IMR-90 (cell line): ENCODE results near the gene COL5A3. TPM values are rescaled to one million over a fixed set of nuclear protein-coding genes. Genes with fewer than 3 reads are reported as not detected.

ENCODE experiments used
- ATAC-seq: fragments of 200-7000 bp; cut with Tn5 transposase; 2 replicates; pipeline ENCODE4 v1.9.1; 2020; ENCODE audit warnings: low read depth, mild to moderate bottlenecking, moderate library complexity
- BruUV-seq: library from RNA; stranded (reverse); fragments of 400-500 nt; replicated peaks from 2 replicates; lab custom pipeline; 2021; lab: Mats Ljungman, UMichigan
- CTCF ChIA-PET: fragments of 300-600 bp; formaldehyde crosslinking; extraction: SDS; loops from one replicate; lab custom pipeline; 2021; ENCODE audit warnings: antibody characterized with exemption; lab: Yijun Ruan, JAX
- POLR2A ChIA-PET: fragments of 300-600 bp; sonication (Branson Sonifier 250); formaldehyde crosslinking; loops from one replicate; lab custom pipeline; 2022; ENCODE audit warnings: antibody characterized with exemption; ENCODE audit not compliant: unreplicated experiment; lab: Charles Lee
- DNase-seq: peaks from one replicate; pipeline ENCODE4 v3.0.0; 2013
- H2AFZ ChIP-seq: replicated peaks from 2 replicates; pipeline ENCODE3; 2013; ENCODE audit warnings: low read length, mild to moderate bottlenecking; ENCODE audit not compliant: poor library complexity
- H2AK5ac ChIP-seq: 2 replicates; pipeline ENCODE4 v1.6.1; 2013; ENCODE audit warnings: low read depth, low read length, inconsistent platforms
- H2AK9ac ChIP-seq: replicated peaks from 2 replicates; pipeline ENCODE3; 2013; ENCODE audit warnings: mild to moderate bottlenecking, low read depth, low read length, moderate library complexity; ENCODE audit not compliant: poor library complexity
- H2BK120ac ChIP-seq: 2 replicates; pipeline ENCODE4 v1.6.1; 2013; ENCODE audit warnings: low read depth, low read length, inconsistent platforms
- H2BK15ac ChIP-seq: 3 replicates; pipeline ENCODE4 v1.6.1; 2013; ENCODE audit warnings: low read depth, low read length, inconsistent platforms
- H2BK20ac ChIP-seq: 2 replicates; pipeline ENCODE4 v1.6.1; 2013; ENCODE audit warnings: low read depth, mild to moderate bottlenecking, inconsistent platforms, low read length, moderate library complexity
- H2BK5ac ChIP-seq: 2 replicates; pipeline ENCODE4 v1.6.1; 2013; ENCODE audit warnings: mild to moderate bottlenecking, low read depth, low read length, inconsistent platforms; ENCODE audit not compliant: poor library complexity, severe bottlenecking
- H3K14ac ChIP-seq: replicated peaks from 2 replicates; pipeline ENCODE4 v1.6.1; 2013; ENCODE audit warnings: low read depth, low read length, inconsistent platforms
- H3K18ac ChIP-seq: 2 replicates; pipeline ENCODE4 v1.6.1; 2013; ENCODE audit warnings: low read depth, low read length, control low read depth
- H3K23ac ChIP-seq: 2 replicates; pipeline ENCODE4 v1.6.1; 2013; ENCODE audit warnings: low read depth, low read length, inconsistent platforms
- H3K27ac ChIP-seq: 2 replicates; pipeline ENCODE4 v1.5.1; 2013; ENCODE audit warnings: mild to moderate bottlenecking, control low read depth, low read length; ENCODE audit not compliant: insufficient read depth
- H3K27me3 ChIP-seq: 2 replicates; pipeline ENCODE4 v1.6.1; 2013; ENCODE audit warnings: low read length; ENCODE audit not compliant: control insufficient read depth, insufficient read depth
- H3K36me3 ChIP-seq: 2 replicates; pipeline ENCODE4 v1.6.1; 2013; ENCODE audit warnings: low read length, mixed read lengths; ENCODE audit not compliant: control insufficient read depth, insufficient read depth
- H3K4ac ChIP-seq: 2 replicates; pipeline ENCODE4 v1.6.1; 2013; ENCODE audit warnings: low read depth, low read length, inconsistent platforms
- H3K4me1 ChIP-seq: 2 replicates; pipeline ENCODE4 v1.6.1; 2013; ENCODE audit warnings: low read length, mixed read lengths; ENCODE audit not compliant: control insufficient read depth, insufficient read depth
- H3K4me2 ChIP-seq: 2 replicates; pipeline ENCODE4 v1.6.1; 2013; ENCODE audit warnings: low read depth, mild to moderate bottlenecking, control low read depth, low read length, moderate library complexity
- H3K4me3 ChIP-seq: 2 replicates; pipeline ENCODE4 v1.5.1; 2013; ENCODE audit warnings: low read depth, mild to moderate bottlenecking, control low read depth, low read length, moderate library complexity; ENCODE audit not compliant: insufficient read depth
- H3K56ac ChIP-seq: 2 replicates; pipeline ENCODE4 v1.6.1; 2013; ENCODE audit warnings: low read length, inconsistent platforms; ENCODE audit not compliant: insufficient read depth; ENCODE audit errors: extremely low read depth
- H3K79me1 ChIP-seq, 2 experiments: 2 replicates each; pipeline ENCODE4 v1.6.1; 2013; ENCODE audit warnings: low read length in 2 of 2, inconsistent platforms in 1 of 2, low read depth in 1 of 2
- H3K9ac ChIP-seq: 2 replicates; pipeline ENCODE4 v1.6.1; 2013; ENCODE audit warnings: low read depth, low read length, control low read depth
- H3K9me1 ChIP-seq: 2 replicates; pipeline ENCODE4 v1.6.1; 2013; ENCODE audit warnings: low read length, inconsistent platforms; ENCODE audit not compliant: insufficient read depth
- H3K9me3 ChIP-seq: 2 replicates; pipeline ENCODE4 v1.6.1; 2013; ENCODE audit warnings: low read length; ENCODE audit not compliant: control insufficient read depth, insufficient read depth
- H4K20me1 ChIP-seq: 2 replicates; pipeline ENCODE4 v1.6.1; 2013; ENCODE audit warnings: low read length, inconsistent platforms; ENCODE audit not compliant: insufficient read depth
- H4K5ac ChIP-seq: 2 replicates; pipeline ENCODE4 v1.6.1; 2013; ENCODE audit warnings: mild to moderate bottlenecking, low read depth, low read length, control low read depth
- H4K8ac ChIP-seq, 2 experiments: 2 replicates each; pipeline ENCODE4 v1.6.1; 2013; ENCODE audit warnings: low read depth in 2 of 2, low read length in 2 of 2, control low read depth in 1 of 2, inconsistent platforms in 1 of 2
- H4K91ac ChIP-seq: 2 replicates; pipeline ENCODE4 v1.6.1; 2013; ENCODE audit warnings: low read depth, low read length, inconsistent platforms; ENCODE audit not compliant: insufficient read depth
- BHLHE40 ChIP-seq: fragments of 150-350 bp; IDR thresholded peaks from 2 replicates; pipeline ENCODE4 v1.6.1; 2016; ENCODE audit warnings: mild to moderate bottlenecking, low read depth, low read length
- CEBPB ChIP-seq: IDR thresholded peaks from 2 replicates; pipeline ENCODE4 v1.6.1; 2012; ENCODE audit warnings: low read depth, low read length, improper control_type of control experiment
- FOS ChIP-seq: fragments of 150-350 bp; IDR thresholded peaks from 2 replicates; pipeline ENCODE4 v1.6.1; 2016; ENCODE audit warnings: low read depth, low read length
- MAFK ChIP-seq: IDR thresholded peaks from 2 replicates; pipeline ENCODE4 v1.6.1; 2012; ENCODE audit warnings: low read depth, low read length, improper control_type of control experiment
- MXI1 ChIP-seq: IDR thresholded peaks from 2 replicates; pipeline ENCODE4 v1.6.1; 2012; ENCODE audit warnings: low read depth, mild to moderate bottlenecking, low read length, moderate library complexity, borderline replicate concordance
- POLR2A ChIP-seq: IDR thresholded peaks from 2 replicates; pipeline ENCODE4 v1.6.1; 2012; ENCODE audit warnings: mild to moderate bottlenecking, low read depth, low read length
- RAD21 ChIP-seq: IDR thresholded peaks from 2 replicates; pipeline ENCODE4 v1.6.1; 2012; ENCODE audit warnings: low read length, improper control_type of control experiment
- SMC3 ChIP-seq: fragments of 150-350 bp; IDR thresholded peaks from 2 replicates; pipeline ENCODE4 v1.6.1; 2016; ENCODE audit warnings: low read depth, mild to moderate bottlenecking, antibody characterized with exemption, low read length, moderate library complexity
- WGBS, 2 experiments: methylation state at CpG; one replicate each; pipeline versions ENCODE4 v1.1.5 to v1.1.7; 2013; ENCODE audit warnings: missing lambda C conversion rate in 2 of 2; ENCODE audit not compliant: insufficient read length in 1 of 2; ENCODE audit errors: extremely low coverage in 2 of 2; 5-methylcytosine and 5-hydroxymethylcytosine counted together
- dilution Hi-C: fragments of 300-500 bp; cut with HindIII; formaldehyde crosslinking; loops from one replicate; pipeline ENCODE4 v1.14.3; 2018; ENCODE audit warnings: low sequenced_read_pairs; ENCODE audit not compliant: unreplicated experiment
- in situ Hi-C: fragments of 300-500 bp; cut with MboI; formaldehyde crosslinking; loops from 3 replicates; pipeline ENCODE4 v1.14.3; 2019; ENCODE audit warnings: low sequenced_read_pairs, inconsistent platforms, mixed read lengths
- intact Hi-C: fragments of 100-400 bp; cut with micrococcal nuclease; formaldehyde crosslinking; loops from 2 replicates; pipeline ENCODE4 v1.10.0; 2022
- polyA plus RNA-seq, 3 experiments: library from polyadenylated mRNA; depleted of rRNA; stranded (reverse); fragments of >200 nt; gene quantifications; 2 replicates each; pipeline ENCODE4 v1.2.3, GENCODE V29; 2012; ENCODE audit warnings: low replicate concordance in 1 of 3
- total RNA-seq: library from RNA; depleted of rRNA; stranded (reverse); fragments of >200 nt; gene quantifications from 2 replicates; pipeline ENCODE4 v1.2.3, GENCODE V29; 2012
- TF ChIP-seq, protein P1 (sequence below): fragments of 150-350 bp; IDR thresholded peaks from 2 replicates; pipeline ENCODE4 v1.6.1; 2017; ENCODE audit warnings: mild to moderate bottlenecking, antibody characterized with exemption, low read length, low read depth

COL5A3 gene
- total and polyA plus RNA-seq, 2 of the 4 experiments (the other 2 are of a cell fraction): 0.54 to 1.5 TPM

DNA sequence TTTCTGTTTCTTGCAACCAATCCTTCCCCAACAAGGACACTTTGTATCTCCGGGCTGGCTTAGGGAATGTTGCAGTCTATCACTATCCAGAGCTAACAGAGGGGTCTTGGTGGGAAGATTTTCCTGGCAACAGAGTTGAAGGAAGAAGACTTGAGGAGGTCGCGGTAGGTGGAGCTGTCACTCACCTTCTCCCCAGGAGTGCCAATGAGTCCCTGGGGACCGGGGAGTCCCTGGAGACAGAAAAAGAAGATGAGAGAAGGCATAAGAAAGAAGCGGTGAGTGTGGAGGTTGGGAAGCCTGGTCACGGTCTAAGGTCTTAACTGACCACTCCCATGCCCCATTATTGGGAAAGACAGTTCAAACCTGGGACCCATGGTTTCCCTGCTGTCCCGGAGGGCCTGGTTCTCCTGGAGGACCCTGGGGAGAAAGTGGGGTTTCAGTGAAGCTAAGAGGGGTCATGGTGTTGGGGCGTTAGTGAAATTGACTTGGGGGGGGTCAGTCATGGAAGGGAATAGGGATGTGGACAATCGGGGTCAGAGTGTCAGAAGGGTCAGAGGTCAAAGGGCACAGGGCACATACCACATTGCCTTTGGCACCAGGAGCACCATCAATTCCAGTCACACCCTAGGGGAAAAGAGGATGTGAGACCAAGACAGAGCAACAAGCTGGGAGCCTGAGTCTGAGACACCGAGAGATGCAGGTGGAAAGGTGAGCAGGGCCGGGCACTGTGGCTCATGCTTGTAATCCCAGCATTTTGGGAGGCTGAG, 18.7 kb downstream of the COL5A3 start:
- TF ChIP-seq MXI1 (no peak), RAD21 (no peak), SMC3 (no peak), BHLHE40 (no peak), FOS (no peak), POLR2A (no peak), MAFK (no peak), CEBPB (no peak)
- TF ChIP-seq, protein P1, sequence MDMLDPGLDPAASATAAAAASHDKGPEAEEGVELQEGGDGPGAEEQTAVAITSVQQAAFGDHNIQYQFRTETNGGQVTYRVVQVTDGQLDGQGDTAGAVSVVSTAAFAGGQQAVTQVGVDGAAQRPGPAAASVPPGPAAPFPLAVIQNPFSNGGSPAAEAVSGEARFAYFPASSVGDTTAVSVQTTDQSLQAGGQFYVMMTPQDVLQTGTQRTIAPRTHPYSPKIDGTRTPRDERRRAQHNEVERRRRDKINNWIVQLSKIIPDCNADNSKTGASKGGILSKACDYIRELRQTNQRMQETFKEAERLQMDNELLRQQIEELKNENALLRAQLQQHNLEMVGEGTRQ: no peak
- no peak overlapping the region for H3K14ac ChIP-seq
- no peak overlapping the region for H4K8ac ChIP-seq
- no peak overlapping the region for H3K4me2 ChIP-seq
- ChIA-PET CTCF (no interaction called here), POLR2A (no interaction called here)
- no peak overlapping the region for H3K9ac ChIP-seq
- H2AFZ ChIP-seq: no peak overlapping the region
- intact Hi-C loops: no loop called here
- H4K5ac ChIP-seq: no peak overlapping the region
- H3K27ac ChIP-seq: no peak overlapping the region
- dilution Hi-C loops: no loop called here
- H3K18ac ChIP-seq: no peak overlapping the region
- H2AK5ac ChIP-seq: no peak overlapping the region
- no peak for DNase-seq
- H3K23ac ChIP-seq: no peak overlapping the region
- no peaks in the 10 kb centered on the region for H4K20me1 ChIP-seq
- 94% methylated on average over 2 of the region's 11 CpGs; no CpG with 5 or more reads in 1 of the 2 experiments for WGBS, 2 experiments
- H2BK15ac ChIP-seq: no peak overlapping the region
- H2AK9ac ChIP-seq: no peak overlapping the region
- no peak for ATAC-seq
- no peak overlapping the region for H2BK120ac ChIP-seq
- H2BK5ac ChIP-seq: no peak overlapping the region
- in situ Hi-C loops: no loop called here
- no peak overlapping the region for H4K91ac ChIP-seq
- no TSS peak for BruUV-seq
- H3K4me3 ChIP-seq: no peak overlapping the region
- H3K27me3 ChIP-seq: no peaks in the 10 kb centered on the region
- H3K36me3 ChIP-seq: peaks cover 2% of the 10 kb centered on the region
- no peaks in the 10 kb centered on the region for H3K9me1 ChIP-seq
- peaks cover 6% of the 10 kb centered on the region for H3K4me1 ChIP-seq
- no peaks in the 10 kb centered on the region for H3K79me1 ChIP-seq
- no peak overlapping the region for H3K56ac ChIP-seq
- H3K4ac ChIP-seq: no peak overlapping the region
- H2BK20ac ChIP-seq: no peak overlapping the region
- H3K9me3 ChIP-seq: no peaks in the 10 kb centered on the region
